ENCODE results near the gene DAD1. TPM values are rescaled to one million over a fixed set of nuclear protein-coding genes. Genes with fewer than 3 reads are reported as not detected.

The DAD1 gene
- total RNA-seq, 5 donors from 2014 or later (not counting 1 experiment from before 2014, with no cell fraction given), result 80.9 to 127 (median 113) TPM

- peak overlapping the region; percentile 90 for H3K27ac ChIP-seq (ENCODE audit: low read length)
- H3K27me3 ChIP-seq (replicated peaks in 1 of 2; ENCODE audit: control insufficient read depth in 2 of 2, extremely low read depth in 1 of 2, insufficient read depth in 2 of 2, low read length in 1 of 2), result no peaks in the 10 kb centered on the region
- CTCF ChIA-PET, result interaction anchor here in 1 of 2 donors (1.2 to 1.4 kb wide), 3 partner anchors 25 to 524 kb away, joined by 3 to 5 read pairs (median 3); no protein-coding TSS in a partner anchor
- DNase-seq (peak in 1 of 35 experiments; percentile 38), ATAC-seq (replicated peaks in 1 of 4) (no peak)
- POLR2A ChIA-PET, result interaction anchor here (1.1 to 2.8 kb wide), 4 partner anchors 10 to 22 kb away, joined by 3 to 10 read pairs (median 4); no protein-coding TSS in a partner anchor
- peaks cover 0 to 89% of the 10 kb centered on the region in 2 donors for H3K36me3 ChIP-seq (ENCODE audit: control insufficient read depth in 2 of 2, extremely low read depth in 1 of 2, insufficient read depth in 1 of 2, low read length in 1 of 2)
- Mint-ChIP-seq H3K27me3 (no peaks in the 10 kb centered on the region), H3K27ac (peak overlapping the region; percentile 99), H3K4me3 (peak overlapping the region; percentile 82 to 86 (median 84)), H3K4me1 (peaks cover 96 to 98% (median 96%) of the 10 kb centered on the region in 3 donors), H3K9me3 (no peaks in the 10 kb centered on the region), H3K36me3 (peaks cover 82% of the 10 kb centered on the region)
- H3K4me1 ChIP-seq (ENCODE audit: control insufficient read depth in 1 of 2, extremely low read depth in 1 of 2, insufficient read depth in 2 of 2, low read length in 2 of 2), result peaks cover 76 to 79% of the 10 kb centered on the region in 2 experiments
- WGBS (ENCODE audit: insufficient coverage), result 20% methylated on average over 2 of the region's 4 CpGs
- H3K9me3 ChIP-seq, result no peaks in the 10 kb centered on the region
- peak overlapping the region; percentile 38 to 47 for H3K4me3 ChIP-seq (ENCODE audit: control insufficient read depth in 1 of 2, extremely low read depth in 1 of 2, low read length in 1 of 2)
Measured at GRCh38 chr14:22521449-22522239, 67.4 kb downstream of the DAD1 start.

GRCh38 chr14:22520796-22521195, 68.2 kb downstream of the DAD1 start:
- CTCF ChIA-PET, result interaction anchor here in 1 of 2 donors (1.5 to 1.6 kb wide), 2 partner anchors 12 to 35 kb away, joined by 5 read pairs; no protein-coding TSS in a partner anchor
- POLR2A ChIA-PET, result interaction anchor here (1.2 to 2.8 kb wide), 2 partner anchors 10 to 12 kb away, joined by 3 to 10 read pairs; no protein-coding TSS in a partner anchor
- Mint-ChIP-seq H3K9me3 (no peaks in the 10 kb centered on the region), H3K27me3 (no peaks in the 10 kb centered on the region), H3K27ac (peak overlapping the region; percentile 99), H3K36me3 (peaks cover 82% of the 10 kb centered on the region), H3K4me1 (peaks cover 95 to 99% (median 97%) of the 10 kb centered on the region in 3 donors), H3K4me3 (peak overlapping the region; percentile 82 to 86 (median 84))
- 16% methylated on average over 5 of the region's 5 CpGs for WGBS (ENCODE audit: insufficient coverage)
- Histone ChIP-seq H3K4me3 (ENCODE audit: control insufficient read depth in 1 of 2, extremely low read depth in 1 of 2, low read length in 1 of 2) (peak overlapping the region; percentile 47 to 60), H3K27ac (ENCODE audit: low read length) (peak overlapping the region; percentile 90), H3K4me1 (ENCODE audit: control insufficient read depth in 1 of 2, extremely low read depth in 1 of 2, insufficient read depth in 2 of 2, low read length in 2 of 2) (peaks cover 76 to 79% of the 10 kb centered on the region in 2 experiments), H3K36me3 (ENCODE audit: control insufficient read depth in 2 of 2, extremely low read depth in 1 of 2, insufficient read depth in 1 of 2, low read length in 1 of 2) (peaks cover 0 to 89% of the 10 kb centered on the region in 2 donors), H3K9me3 (no peaks in the 10 kb centered on the region), H3K27me3 (replicated peaks in 1 of 2; ENCODE audit: control insufficient read depth in 2 of 2, extremely low read depth in 1 of 2, insufficient read depth in 2 of 2, low read length in 1 of 2) (no peaks in the 10 kb centered on the region)
- ATAC-seq (replicated peaks in 1 of 4) (peak in 1 of 4 experiments; percentile 13), DNase-seq (peak in 1 of 35 experiments; percentile 49)

DNA sequence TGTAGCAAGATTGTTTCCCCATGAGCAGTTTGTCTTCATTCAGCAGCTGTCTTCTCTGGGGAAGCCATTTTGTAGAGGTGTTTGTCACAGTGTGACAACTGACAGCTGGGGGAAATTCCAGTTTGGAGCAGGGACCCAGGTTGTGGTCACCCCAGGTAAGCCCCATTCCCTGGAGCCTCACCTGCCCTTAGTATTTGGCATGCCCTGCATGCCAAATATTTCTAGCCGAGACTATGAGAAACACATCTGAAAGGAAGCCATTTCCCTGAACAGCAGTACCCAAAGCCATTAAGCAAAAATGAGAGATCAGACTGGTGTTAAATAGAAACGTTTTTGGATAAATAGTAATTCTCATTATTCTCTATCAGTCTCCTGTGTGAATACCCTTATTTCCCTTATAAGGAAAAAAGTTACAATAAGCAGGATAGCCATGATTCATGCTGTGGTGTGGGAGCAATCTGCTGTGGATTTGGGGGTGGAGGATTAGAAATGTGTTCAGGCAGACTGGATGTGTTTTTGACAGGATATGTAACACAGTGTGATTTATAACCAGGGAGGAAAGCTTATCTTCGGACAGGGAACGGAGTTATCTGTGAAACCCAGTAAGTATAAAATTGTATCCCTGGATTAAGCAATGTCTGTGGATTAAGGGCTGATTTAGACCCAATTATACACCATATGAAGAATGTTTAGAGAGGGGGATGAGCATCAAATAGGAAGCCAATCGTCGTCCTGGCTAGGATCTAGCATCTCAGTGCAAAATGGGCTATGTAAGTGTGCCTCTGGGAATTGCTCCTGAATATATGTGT, 68.9 kb downstream of the DAD1 start:
- no peaks in the 10 kb centered on the region for H3K27me3 ChIP-seq (replicated peaks in 1 of 2; ENCODE audit: control insufficient read depth in 2 of 2, extremely low read depth in 1 of 2, insufficient read depth in 2 of 2, low read length in 1 of 2)
- H3K4me3 Mint-ChIP-seq, result peak overlapping the region; percentile 82 to 86 (median 84)
- POLR2A ChIA-PET, result interaction anchor here (0.5 to 2.8 kb wide), 8 partner anchors 10 to 600 kb away, joined by 3 to 10 read pairs (median 3); no protein-coding TSS in a partner anchor
- H3K4me1 ChIP-seq (ENCODE audit: control insufficient read depth in 1 of 2, extremely low read depth in 1 of 2, insufficient read depth in 2 of 2, low read length in 2 of 2), result peaks cover 78 to 79% of the 10 kb centered on the region in 2 experiments
- CTCF ChIA-PET, result interaction anchor here in 1 of 2 donors (1.5 to 1.6 kb wide), 4 partner anchors 8 to 35 kb away, joined by 5 to 7 read pairs (median 5); no protein-coding TSS in a partner anchor
- H3K4me1 Mint-ChIP-seq, result peaks cover 95 to 99% (median 96%) of the 10 kb centered on the region in 3 donors
- no peaks in the 10 kb centered on the region for H3K9me3 Mint-ChIP-seq
- ATAC-seq (replicated peaks in 1 of 4), result peak; percentile 17 to 34 (median 22)
- no peaks in the 10 kb centered on the region for H3K9me3 ChIP-seq
- peaks cover 0 to 83% of the 10 kb centered on the region in 2 donors for H3K36me3 ChIP-seq (ENCODE audit: control insufficient read depth in 2 of 2, extremely low read depth in 1 of 2, insufficient read depth in 1 of 2, low read length in 1 of 2)
- peak overlapping the region; percentile 47 to 60 for H3K4me3 ChIP-seq (ENCODE audit: control insufficient read depth in 1 of 2, extremely low read depth in 1 of 2, low read length in 1 of 2)
- H3K36me3 Mint-ChIP-seq, result peaks cover 80% of the 10 kb centered on the region
- H3K27ac ChIP-seq (ENCODE audit: low read length), result peak overlapping the region; percentile 90
- WGBS (ENCODE audit: insufficient coverage), result 0% methylated on average over 2 of the region's 6 CpGs
- H3K27ac Mint-ChIP-seq, result peak overlapping the region; percentile 99
- peak in 1 of 35 experiments; percentile 49 for DNase-seq
- no peaks in the 10 kb centered on the region for H3K27me3 Mint-ChIP-seq

- Histone ChIP-seq H3K4me1 (ENCODE audit: control insufficient read depth in 1 of 2, extremely low read depth in 1 of 2, insufficient read depth in 2 of 2, low read length in 2 of 2) (peaks cover 69 to 86% of the 10 kb centered on the region in 2 experiments), H3K4me3 (ENCODE audit: control insufficient read depth in 1 of 2, extremely low read depth in 1 of 2, low read length in 1 of 2) (peak overlapping the region; percentile 47 to 60), H3K27ac (ENCODE audit: low read length) (peak overlapping the region; percentile 90), H3K36me3 (ENCODE audit: control insufficient read depth in 2 of 2, extremely low read depth in 1 of 2, insufficient read depth in 1 of 2, low read length in 1 of 2) (peaks cover 0 to 79% of the 10 kb centered on the region in 2 donors), H3K9me3 (no peaks in the 10 kb centered on the region), H3K27me3 (replicated peaks in 1 of 2; ENCODE audit: control insufficient read depth in 2 of 2, extremely low read depth in 1 of 2, insufficient read depth in 2 of 2, low read length in 1 of 2) (no peaks in the 10 kb centered on the region)
- H3K36me3 Mint-ChIP-seq, result peaks cover 74% of the 10 kb centered on the region
- ATAC-seq (replicated peaks in 1 of 4), result peak; percentile 13 to 30 (median 18)
- peak in 1 of 35 experiments; percentile 52 for DNase-seq
- POLR2A ChIA-PET, result interaction anchor here (0.6 to 1.9 kb wide), 5 partner anchors 11 to 519 kb away, joined by 3 to 6 read pairs (median 3); no protein-coding TSS in a partner anchor
- H3K27me3 Mint-ChIP-seq, result no peaks in the 10 kb centered on the region
- H3K4me3 Mint-ChIP-seq, result peak overlapping the region; percentile 82 to 86 (median 84)
- H3K27ac Mint-ChIP-seq, result peak overlapping the region; percentile 99
- H3K4me1 Mint-ChIP-seq, result peaks cover 88 to 95% (median 92%) of the 10 kb centered on the region in 3 donors
- CTCF ChIA-PET, result no interaction called here
- no CpG with 5 or more reads among the region's 2 CpGs for WGBS (ENCODE audit: insufficient coverage)
- no peaks in the 10 kb centered on the region for H3K9me3 Mint-ChIP-seq
Measured at GRCh38 chr14:22518073-22518472, 71.0 kb downstream of the DAD1 start.

- 20% methylated on average over 1 of the region's 7 CpGs for WGBS (ENCODE audit: insufficient coverage)
- Histone ChIP-seq H3K27me3 (replicated peaks in 1 of 2; ENCODE audit: control insufficient read depth in 2 of 2, extremely low read depth in 1 of 2, insufficient read depth in 2 of 2, low read length in 1 of 2) (no peaks in the 10 kb centered on the region), H3K36me3 (ENCODE audit: control insufficient read depth in 2 of 2, extremely low read depth in 1 of 2, insufficient read depth in 1 of 2, low read length in 1 of 2) (peaks cover 0 to 79% of the 10 kb centered on the region in 2 donors), H3K4me1 (ENCODE audit: control insufficient read depth in 1 of 2, extremely low read depth in 1 of 2, insufficient read depth in 2 of 2, low read length in 2 of 2) (peaks cover 71 to 90% of the 10 kb centered on the region in 2 experiments), H3K4me3 (ENCODE audit: control insufficient read depth in 1 of 2, extremely low read depth in 1 of 2, low read length in 1 of 2) (peak overlapping the region; percentile 47 to 60), H3K27ac (ENCODE audit: low read length) (peak overlapping the region; percentile 90), H3K9me3 (no peaks in the 10 kb centered on the region)
- DNase-seq, result no peak
- ChIA-PET POLR2A (interaction anchor here (0.6 to 1.9 kb wide), 5 partner anchors 14 to 520 kb away, joined by 3 to 6 read pairs (median 3); no protein-coding TSS in a partner anchor), CTCF (interaction anchor here in 1 of 2 donors (0.6 kb wide), 1 partner anchor 295 kb away, joined by 8 read pairs; no protein-coding TSS in a partner anchor)
- Mint-ChIP-seq H3K27me3 (no peaks in the 10 kb centered on the region), H3K27ac (peak overlapping the region; percentile 99), H3K4me1 (peaks cover 88 to 95% (median 91%) of the 10 kb centered on the region in 3 donors), H3K9me3 (no peaks in the 10 kb centered on the region), H3K36me3 (peaks cover 73% of the 10 kb centered on the region), H3K4me3 (peak overlapping the region; percentile 82 to 86 (median 84))
- no peak for ATAC-seq (replicated peaks in 1 of 4)
Measured at GRCh38 chr14:22517117-22517720, 71.8 kb downstream of the DAD1 start.

Measured in T-cell (primary cell).